IMR-90 (cell line): ENCODE data around the gene AKAP5. TPM values are rescaled to one million over a fixed set of nuclear protein-coding genes. Genes with fewer than 3 reads are reported as not detected.
A peak's percentile ranks its signal among the peaks of the same experiment; 100 is the strongest.

Experiments used
- ATAC-seq: fragments of 200-7000 bp; cut with Tn5 transposase; 2 replicates; pipeline ENCODE4 v1.9.1; 2020; ENCODE audit warnings: low read depth, mild to moderate bottlenecking, moderate library complexity
- BruUV-seq: library from RNA; stranded (reverse); fragments of 400-500 nt; replicated peaks from 2 replicates; lab custom pipeline; 2021; lab: Mats Ljungman, UMichigan
- CTCF ChIA-PET: fragments of 300-600 bp; formaldehyde crosslinking; extraction: SDS; loops from one replicate; lab custom pipeline; 2021; ENCODE audit warnings: antibody characterized with exemption; lab: Yijun Ruan, JAX
- POLR2A ChIA-PET: fragments of 300-600 bp; sonication (Branson Sonifier 250); formaldehyde crosslinking; loops from one replicate; lab custom pipeline; 2022; ENCODE audit warnings: antibody characterized with exemption; ENCODE audit not compliant: unreplicated experiment; lab: Charles Lee
- DNase-seq: peaks from one replicate; pipeline ENCODE4 v3.0.0; 2013
- H2AFZ ChIP-seq: replicated peaks from 2 replicates; pipeline ENCODE3; 2013; ENCODE audit warnings: low read length, mild to moderate bottlenecking; ENCODE audit not compliant: poor library complexity
- H2AK5ac ChIP-seq: 2 replicates; pipeline ENCODE4 v1.6.1; 2013; ENCODE audit warnings: low read depth, low read length, inconsistent platforms
- H2AK9ac ChIP-seq: replicated peaks from 2 replicates; pipeline ENCODE3; 2013; ENCODE audit warnings: mild to moderate bottlenecking, low read depth, low read length, moderate library complexity; ENCODE audit not compliant: poor library complexity
- H2BK120ac ChIP-seq: 2 replicates; pipeline ENCODE4 v1.6.1; 2013; ENCODE audit warnings: low read depth, low read length, inconsistent platforms
- H2BK15ac ChIP-seq: 3 replicates; pipeline ENCODE4 v1.6.1; 2013; ENCODE audit warnings: low read depth, low read length, inconsistent platforms
- H2BK20ac ChIP-seq: 2 replicates; pipeline ENCODE4 v1.6.1; 2013; ENCODE audit warnings: low read depth, mild to moderate bottlenecking, inconsistent platforms, low read length, moderate library complexity
- H2BK5ac ChIP-seq: 2 replicates; pipeline ENCODE4 v1.6.1; 2013; ENCODE audit warnings: mild to moderate bottlenecking, low read depth, low read length, inconsistent platforms; ENCODE audit not compliant: poor library complexity, severe bottlenecking
- H3K14ac ChIP-seq: replicated peaks from 2 replicates; pipeline ENCODE4 v1.6.1; 2013; ENCODE audit warnings: low read depth, low read length, inconsistent platforms
- H3K18ac ChIP-seq: 2 replicates; pipeline ENCODE4 v1.6.1; 2013; ENCODE audit warnings: low read depth, low read length, control low read depth
- H3K23ac ChIP-seq: 2 replicates; pipeline ENCODE4 v1.6.1; 2013; ENCODE audit warnings: low read depth, low read length, inconsistent platforms
- H3K27ac ChIP-seq: 2 replicates; pipeline ENCODE4 v1.5.1; 2013; ENCODE audit warnings: mild to moderate bottlenecking, control low read depth, low read length; ENCODE audit not compliant: insufficient read depth
- H3K27me3 ChIP-seq: 2 replicates; pipeline ENCODE4 v1.6.1; 2013; ENCODE audit warnings: low read length; ENCODE audit not compliant: control insufficient read depth, insufficient read depth
- H3K36me3 ChIP-seq: 2 replicates; pipeline ENCODE4 v1.6.1; 2013; ENCODE audit warnings: low read length, mixed read lengths; ENCODE audit not compliant: control insufficient read depth, insufficient read depth
- H3K4ac ChIP-seq: 2 replicates; pipeline ENCODE4 v1.6.1; 2013; ENCODE audit warnings: low read depth, low read length, inconsistent platforms
- H3K4me1 ChIP-seq: 2 replicates; pipeline ENCODE4 v1.6.1; 2013; ENCODE audit warnings: low read length, mixed read lengths; ENCODE audit not compliant: control insufficient read depth, insufficient read depth
- H3K4me2 ChIP-seq: 2 replicates; pipeline ENCODE4 v1.6.1; 2013; ENCODE audit warnings: low read depth, mild to moderate bottlenecking, control low read depth, low read length, moderate library complexity
- H3K4me3 ChIP-seq: 2 replicates; pipeline ENCODE4 v1.5.1; 2013; ENCODE audit warnings: low read depth, mild to moderate bottlenecking, control low read depth, low read length, moderate library complexity; ENCODE audit not compliant: insufficient read depth
- H3K56ac ChIP-seq: 2 replicates; pipeline ENCODE4 v1.6.1; 2013; ENCODE audit warnings: low read length, inconsistent platforms; ENCODE audit not compliant: insufficient read depth; ENCODE audit errors: extremely low read depth
- H3K79me1 ChIP-seq, 2 experiments: 2 replicates each; pipeline ENCODE4 v1.6.1; 2013; ENCODE audit warnings: low read length in 2 of 2, inconsistent platforms in 1 of 2, low read depth in 1 of 2
- H3K9ac ChIP-seq: 2 replicates; pipeline ENCODE4 v1.6.1; 2013; ENCODE audit warnings: low read depth, low read length, control low read depth
- H3K9me1 ChIP-seq: 2 replicates; pipeline ENCODE4 v1.6.1; 2013; ENCODE audit warnings: low read length, inconsistent platforms; ENCODE audit not compliant: insufficient read depth
- H3K9me3 ChIP-seq: 2 replicates; pipeline ENCODE4 v1.6.1; 2013; ENCODE audit warnings: low read length; ENCODE audit not compliant: control insufficient read depth, insufficient read depth
- H4K20me1 ChIP-seq: 2 replicates; pipeline ENCODE4 v1.6.1; 2013; ENCODE audit warnings: low read length, inconsistent platforms; ENCODE audit not compliant: insufficient read depth
- H4K5ac ChIP-seq: 2 replicates; pipeline ENCODE4 v1.6.1; 2013; ENCODE audit warnings: mild to moderate bottlenecking, low read depth, low read length, control low read depth
- H4K8ac ChIP-seq, 2 experiments: 2 replicates each; pipeline ENCODE4 v1.6.1; 2013; ENCODE audit warnings: low read depth in 2 of 2, low read length in 2 of 2, control low read depth in 1 of 2, inconsistent platforms in 1 of 2
- H4K91ac ChIP-seq: 2 replicates; pipeline ENCODE4 v1.6.1; 2013; ENCODE audit warnings: low read depth, low read length, inconsistent platforms; ENCODE audit not compliant: insufficient read depth
- MAFK ChIP-seq: IDR thresholded peaks from 2 replicates; pipeline ENCODE4 v1.6.1; 2012; ENCODE audit warnings: low read depth, low read length, improper control_type of control experiment
- NFE2L2 ChIP-seq: fragments of 150-350 bp; IDR thresholded peaks from 2 replicates; pipeline ENCODE4 v1.6.1; 2016; ENCODE audit warnings: low read depth, mild to moderate bottlenecking, low read length
- WGBS, 2 experiments: methylation state at CpG; one replicate each; pipeline versions ENCODE4 v1.1.5 to v1.1.7; 2013; ENCODE audit warnings: missing lambda C conversion rate in 2 of 2; ENCODE audit not compliant: insufficient read length in 1 of 2; ENCODE audit errors: extremely low coverage in 2 of 2; 5-methylcytosine and 5-hydroxymethylcytosine counted together
- dilution Hi-C: fragments of 300-500 bp; cut with HindIII; formaldehyde crosslinking; loops from one replicate; pipeline ENCODE4 v1.14.3; 2018; ENCODE audit warnings: low sequenced_read_pairs; ENCODE audit not compliant: unreplicated experiment
- in situ Hi-C: fragments of 300-500 bp; cut with MboI; formaldehyde crosslinking; loops from 3 replicates; pipeline ENCODE4 v1.14.3; 2019; ENCODE audit warnings: low sequenced_read_pairs, inconsistent platforms, mixed read lengths
- intact Hi-C: fragments of 100-400 bp; cut with micrococcal nuclease; formaldehyde crosslinking; loops from 2 replicates; pipeline ENCODE4 v1.10.0; 2022
- polyA plus RNA-seq, 3 experiments: library from polyadenylated mRNA; depleted of rRNA; stranded (reverse); fragments of >200 nt; gene quantifications; 2 replicates each; pipeline ENCODE4 v1.2.3, GENCODE V29; 2012; ENCODE audit warnings: low replicate concordance in 1 of 3
- total RNA-seq: library from RNA; depleted of rRNA; stranded (reverse); fragments of >200 nt; gene quantifications from 2 replicates; pipeline ENCODE4 v1.2.3, GENCODE V29; 2012

The AKAP5 gene
- total and polyA plus RNA-seq, 2 of the 4 experiments (the other 2 are of a cell fraction): 0.21 to 0.72 TPM

- no peak overlapping the region for H3K56ac ChIP-seq
- DNase-seq: no peak
- intact Hi-C loops (no loop called here), dilution Hi-C loops (no loop called here), in situ Hi-C loops (no loop called here)
- H3K4me3 ChIP-seq: no peak overlapping the region
- no peak overlapping the region for H2AK5ac ChIP-seq
- no peak overlapping the region for H2BK20ac ChIP-seq
- H3K27ac ChIP-seq: no peak overlapping the region
- no TSS peak for BruUV-seq
- H2AK9ac ChIP-seq: no peak overlapping the region
- H3K36me3 ChIP-seq: peaks cover 17% of the 10 kb centered on the region
- no peaks in the 10 kb centered on the region for H4K20me1 ChIP-seq
- POLR2A ChIA-PET: no interaction called here
- H3K27me3 ChIP-seq: no peaks in the 10 kb centered on the region
- no peak for ATAC-seq
- H3K79me1 ChIP-seq: peaks cover 0 to 6% of the 10 kb centered on the region in 2 experiments; a peak in 1 of 4 replicates
- TF ChIP-seq MAFK (peak; percentile 61), NFE2L2 (no peak)
- no peak overlapping the region for H4K8ac ChIP-seq
- H3K4ac ChIP-seq: no peak overlapping the region
- H3K18ac ChIP-seq: no peak overlapping the region
- H3K4me1 ChIP-seq: peaks cover 5% of the 10 kb centered on the region
- H4K91ac ChIP-seq: no peak overlapping the region
- CTCF ChIA-PET: interaction anchor here (0.6 to 1.6 kb wide), 3 partner anchors 8 to 241 kb away, joined by 4 to 8 read pairs (median 5); no protein-coding TSS in a partner anchor
- no peak overlapping the region for H2BK5ac ChIP-seq
- H3K9me1 ChIP-seq: peaks cover 12% of the 10 kb centered on the region
- no peaks in the 10 kb centered on the region for H3K9me3 ChIP-seq
- no peak overlapping the region for H4K5ac ChIP-seq
- H3K4me2 ChIP-seq: no peak overlapping the region
- no CpG with 5 or more reads among the region's 1 CpG for WGBS, 2 experiments
- no peak overlapping the region for H2BK120ac ChIP-seq
- H3K23ac ChIP-seq: no peak overlapping the region
- H3K9ac ChIP-seq: no peak overlapping the region
- H3K14ac ChIP-seq: no peak overlapping the region
- no peak overlapping the region for H2AFZ ChIP-seq
- no peak overlapping the region for H2BK15ac ChIP-seq
Observed at GRCh38 chr14:64422005-64422404, 43.3 kb upstream of the AKAP5 start.
